ENCODE measurements around the gene ASAP2.

The ASAP2 gene

GRCh38 chr2:9300829-9301453 is 94.3 kb downstream of the ASAP2 start:
- DNase-seq: no peak

- DNase-seq: no peak
Observed at GRCh38 chr2:9302755-9303154, 96.1 kb downstream of the ASAP2 start.

- DNase-seq: no peak
Observed at GRCh38 chr2:9303528-9304225, 97.1 kb downstream of the ASAP2 start.

GRCh38 chr2:9306911-9307310 is 100.3 kb downstream of the ASAP2 start:
- no peak for DNase-seq

- DNase-seq: no peak
Observed at GRCh38 chr2:9307535-9307934, 100.9 kb downstream of the ASAP2 start.

GRCh38 chr2:9308186-9308955 is 101.8 kb downstream of the ASAP2 start:
- no peak for DNase-seq

- no peak for DNase-seq
Observed at GRCh38 chr2:9309147-9309546, 102.5 kb downstream of the ASAP2 start.

- no peak for DNase-seq
Observed at GRCh38 chr2:9310377-9310776, 103.8 kb downstream of the ASAP2 start.

- DNase-seq: no peak
Observed at GRCh38 chr2:9310798-9311197, 104.2 kb downstream of the ASAP2 start.

GRCh38 chr2:9311488-9311887 is 104.9 kb downstream of the ASAP2 start:
- DNase-seq: no peak

- DNase-seq: no peak
Observed at GRCh38 chr2:9312591-9312990, 106.0 kb downstream of the ASAP2 start.

GRCh38 chr2:9313443-9313842 is 106.8 kb downstream of the ASAP2 start:
- DNase-seq: no peak

GRCh38 chr2:9315280-9315847 is 108.8 kb downstream of the ASAP2 start:
- DNase-seq: no peak

- no peak for DNase-seq
Observed at GRCh38 chr2:9317559-9317958, 110.9 kb downstream of the ASAP2 start.

- DNase-seq: no peak
Observed at GRCh38 chr2:9318461-9319337, 112.1 kb downstream of the ASAP2 start.

GRCh38 chr2:9319338-9319715 is 112.7 kb downstream of the ASAP2 start:
- DNase-seq: no peak

GRCh38 chr2:9322576-9322975 is 116.0 kb downstream of the ASAP2 start:
- no peak for DNase-seq

- no peak for DNase-seq
Observed at GRCh38 chr2:9325428-9325827, 118.8 kb downstream of the ASAP2 start.

GRCh38 chr2:9326975-9327374 is 120.4 kb downstream of the ASAP2 start:
- no peak for DNase-seq

- DNase-seq: no peak
Observed at GRCh38 chr2:9327873-9328352, 121.3 kb downstream of the ASAP2 start.

- DNase-seq: no peak
Observed at GRCh38 chr2:9328931-9329330, 122.3 kb downstream of the ASAP2 start.

- DNase-seq: no peak
Observed at GRCh38 chr2:9329497-9329896, 122.9 kb downstream of the ASAP2 start.

Measured in NCI-H2081 (cell line).